ENCODE measurements around the gene FHL2. TPM values are rescaled to one million over a fixed set of nuclear protein-coding genes. Genes with fewer than 3 reads are reported as not detected.

The FHL2 gene, protein sequence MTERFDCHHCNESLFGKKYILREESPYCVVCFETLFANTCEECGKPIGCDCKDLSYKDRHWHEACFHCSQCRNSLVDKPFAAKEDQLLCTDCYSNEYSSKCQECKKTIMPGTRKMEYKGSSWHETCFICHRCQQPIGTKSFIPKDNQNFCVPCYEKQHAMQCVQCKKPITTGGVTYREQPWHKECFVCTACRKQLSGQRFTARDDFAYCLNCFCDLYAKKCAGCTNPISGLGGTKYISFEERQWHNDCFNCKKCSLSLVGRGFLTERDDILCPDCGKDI
- 208 TPM for total RNA-seq

GRCh38 chr2:105398336-105399206 lies at the start of gene FHL2:
Gene FHL2 (minus strand): TSS chr2:105399051. CDS start chr2:105386516, 12,535 bp downstream.
- DNase-seq (ENCODE audit: low spot score) = peak; percentile 80
- intact Hi-C loops (cut with DNase I) = no loop called here
- ATAC-seq = peak; percentile 86

DNA sequence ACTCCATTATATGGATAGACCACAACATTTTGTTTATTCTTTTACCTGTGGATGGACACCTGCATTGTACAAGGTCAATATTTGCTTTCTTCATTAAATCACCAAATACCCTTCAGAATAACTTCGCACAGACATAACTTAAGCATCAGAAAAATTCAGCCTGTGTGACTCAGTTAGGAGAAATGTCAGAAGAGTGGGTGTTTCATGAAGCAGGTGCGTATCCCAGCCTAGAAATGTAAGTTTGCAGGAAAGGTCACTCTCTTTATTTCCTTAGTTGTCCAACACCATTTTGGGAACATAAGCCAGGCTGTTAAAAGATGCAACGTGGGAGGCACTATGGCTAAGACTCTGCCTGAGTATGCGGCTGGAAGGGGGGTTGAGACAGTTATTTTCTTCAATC lies 48.6 kb upstream of the FHL2 start:
- intact Hi-C loops (cut with DNase I) = no loop called here
- DNase-seq (ENCODE audit: low spot score) (no peak), ATAC-seq (no peak)

DNA sequence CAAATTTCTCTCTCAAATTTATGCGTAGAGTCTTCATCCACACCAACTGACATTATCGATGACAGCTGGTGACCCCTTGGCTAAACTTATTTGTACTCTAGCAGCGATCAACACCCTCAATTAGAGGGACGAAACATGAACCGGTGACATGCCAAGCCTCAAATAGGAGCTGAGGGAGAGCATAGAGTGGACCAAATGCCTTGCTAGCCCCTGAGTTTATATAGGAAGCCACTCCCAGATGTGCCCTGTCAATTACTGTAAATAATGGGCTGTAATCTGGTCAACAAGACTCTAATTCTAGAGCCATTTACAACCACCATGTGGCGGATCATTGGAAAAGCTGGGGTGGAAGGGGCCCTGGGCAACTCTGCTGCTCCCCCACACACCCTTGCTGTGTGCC lies 47.6 kb upstream of the FHL2 start:
- no peak for ATAC-seq
- intact Hi-C loops (cut with DNase I) = no loop called here
- DNase-seq (ENCODE audit: low spot score) = no peak

DNA sequence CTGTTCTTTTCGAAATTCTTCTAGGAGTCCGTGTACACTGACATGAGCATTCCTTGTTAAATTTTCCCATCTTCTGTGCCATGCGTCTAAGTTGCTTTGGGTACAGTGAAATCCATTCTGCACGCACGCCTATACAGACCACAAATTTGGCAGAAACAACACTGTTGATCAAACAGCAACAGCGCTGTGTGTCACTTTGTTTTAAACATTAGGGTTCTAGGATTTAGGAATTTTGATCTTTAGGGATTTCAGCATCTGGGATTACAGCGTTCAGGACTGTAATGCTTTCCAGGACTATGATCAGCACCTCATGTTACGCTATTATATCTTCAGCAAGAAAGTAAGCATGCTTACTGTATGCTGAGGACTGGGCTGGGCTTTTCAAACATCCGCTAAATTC lies 47.1 kb upstream of the FHL2 start:
- no peak for ATAC-seq
- intact Hi-C loops (cut with DNase I) = no loop called here
- DNase-seq (ENCODE audit: low spot score) = no peak

DNA sequence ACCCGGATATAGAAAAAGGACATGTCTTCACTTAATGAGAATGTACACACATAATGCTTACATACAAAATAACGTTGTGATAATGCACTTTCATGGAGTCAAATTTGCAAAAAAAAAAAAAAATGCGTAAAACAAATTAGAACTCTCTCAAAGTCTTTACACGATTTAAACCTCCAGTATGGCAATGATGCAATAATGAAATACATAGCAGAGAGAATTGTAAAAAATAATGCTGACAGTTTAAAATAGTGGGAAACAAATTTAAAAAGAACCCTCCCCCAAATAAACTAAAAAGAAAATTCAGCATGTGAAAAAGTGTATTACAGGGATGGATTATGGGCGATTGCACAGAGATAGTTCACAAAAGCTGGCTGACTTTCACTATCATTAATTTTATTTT lies 46.6 kb upstream of the FHL2 start:
- no peak for DNase-seq (ENCODE audit: low spot score)
- no peak for ATAC-seq
- intact Hi-C loops (cut with DNase I) = no loop called here

DNA sequence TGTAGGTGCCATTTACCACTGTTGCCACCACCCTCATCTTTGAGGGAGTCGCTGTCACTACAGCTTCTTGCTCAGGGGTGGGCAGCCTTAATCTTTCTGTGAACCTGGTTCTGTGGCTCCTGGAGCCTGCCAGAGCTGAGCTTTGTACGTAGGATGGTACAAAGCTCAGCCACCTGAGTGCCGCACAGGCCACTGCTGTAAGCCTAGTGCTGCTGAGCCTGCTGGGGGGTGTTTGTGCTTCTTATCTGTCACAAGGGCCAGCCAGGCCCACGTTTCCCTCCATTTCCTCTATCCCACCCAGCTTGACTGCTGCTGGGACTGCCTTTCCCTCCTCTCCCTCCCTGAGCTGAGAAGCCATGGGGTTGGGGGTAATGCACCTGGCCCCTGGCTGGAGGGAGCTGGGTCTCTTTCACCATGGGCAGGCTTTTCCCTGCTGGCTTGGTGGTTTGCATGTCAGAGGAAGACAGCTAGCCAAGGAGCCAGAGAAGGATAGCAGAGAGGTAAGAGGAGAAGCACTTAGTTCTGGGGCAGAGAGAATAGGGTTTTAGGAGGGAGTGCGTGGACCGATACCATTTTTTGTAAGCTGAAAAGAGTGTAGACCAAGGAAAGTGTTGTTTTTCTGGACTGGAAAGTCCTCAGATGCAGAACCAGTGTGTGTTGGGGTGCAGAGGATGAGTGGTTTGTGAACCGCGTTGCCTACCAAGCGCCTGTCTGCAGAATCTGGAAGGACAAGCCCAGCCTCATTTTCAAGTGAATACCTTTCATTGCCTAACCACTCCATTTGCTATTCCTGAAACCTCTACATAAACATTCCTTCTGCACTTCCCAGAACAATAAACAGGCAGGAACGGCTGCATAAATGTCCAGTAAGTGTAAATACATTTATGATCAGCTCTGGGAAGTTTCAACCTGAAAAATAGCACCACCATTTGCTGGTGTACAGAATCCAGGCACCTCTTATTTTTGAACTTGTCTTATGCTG lies 45.1 kb upstream of the FHL2 start:
- ATAC-seq = no peak
- DNase-seq (ENCODE audit: low spot score) = no peak
- intact Hi-C loops (cut with DNase I) = no loop called here

GRCh38 chr2:105442721-105443120 lies 43.9 kb upstream of the FHL2 start:
- ATAC-seq = no peak
- intact Hi-C loops (cut with DNase I) = no loop called here
- no peak for DNase-seq (ENCODE audit: low spot score)

DNA sequence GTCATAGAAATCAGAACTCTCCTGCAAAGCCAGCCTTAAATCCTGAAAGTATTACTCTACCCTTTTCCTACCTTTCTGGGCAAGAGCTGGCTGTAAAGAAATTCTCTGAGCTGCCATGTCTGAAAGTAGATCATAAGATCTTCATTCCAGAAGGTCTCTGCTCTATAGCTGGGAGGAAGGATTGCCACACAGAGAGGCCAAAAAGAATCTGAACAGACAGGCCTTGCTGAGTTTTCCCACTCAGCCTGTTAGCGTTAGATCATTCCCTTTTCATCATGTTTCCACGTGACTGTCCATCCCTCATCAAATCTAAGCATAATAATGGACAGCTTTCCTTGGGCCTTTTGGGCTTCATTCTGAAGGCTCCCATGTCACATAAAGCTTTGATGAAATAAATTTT lies 43.2 kb upstream of the FHL2 start:
- no peak for DNase-seq (ENCODE audit: low spot score)
- intact Hi-C loops (cut with DNase I) = no loop called here
- no peak for ATAC-seq

DNA sequence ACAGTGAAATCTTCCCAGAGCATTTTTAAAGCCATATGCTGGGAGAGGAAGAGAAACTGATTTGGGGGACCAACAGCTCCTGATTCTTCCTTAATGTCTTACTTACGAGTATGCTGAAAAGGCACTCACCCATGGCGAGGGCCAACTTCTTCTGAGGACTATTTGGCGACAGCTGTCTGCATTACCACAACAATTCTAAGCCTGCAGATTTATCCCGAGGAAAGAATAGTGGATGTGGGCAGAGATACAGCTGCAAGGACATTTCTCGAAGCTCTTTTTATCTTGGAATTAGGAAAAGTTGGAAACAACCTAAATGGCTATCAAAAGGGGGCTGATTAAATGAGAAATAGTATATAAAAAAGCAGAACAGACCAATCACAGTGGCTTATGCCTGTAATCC lies 40.3 kb upstream of the FHL2 start:
- ATAC-seq (no peak), DNase-seq (ENCODE audit: low spot score) (no peak)
- intact Hi-C loops (cut with DNase I) = no loop called here

- peak; percentile 68 for ATAC-seq
- no peak for DNase-seq (ENCODE audit: low spot score)
Observed at GRCh38 chr2:105438104-105438929, 39.5 kb upstream of the FHL2 start.

GRCh38 chr2:105437708-105438103 lies 38.9 kb upstream of the FHL2 start:
- DNase-seq (ENCODE audit: low spot score) (no peak), ATAC-seq (peak; percentile 55)
- intact Hi-C loops (cut with DNase I) = no loop called here

More at GRCh38 chr2:105438104-105438929, 39.5 kb upstream of the FHL2 start:
- intact Hi-C loops (cut with DNase I) = no loop called here

- ATAC-seq = peak; percentile 36
- intact Hi-C loops (cut with DNase I) = no loop called here
- no peak for DNase-seq (ENCODE audit: low spot score)
Observed at GRCh38 chr2:105432749-105433148, 33.9 kb upstream of the FHL2 start.

DNA sequence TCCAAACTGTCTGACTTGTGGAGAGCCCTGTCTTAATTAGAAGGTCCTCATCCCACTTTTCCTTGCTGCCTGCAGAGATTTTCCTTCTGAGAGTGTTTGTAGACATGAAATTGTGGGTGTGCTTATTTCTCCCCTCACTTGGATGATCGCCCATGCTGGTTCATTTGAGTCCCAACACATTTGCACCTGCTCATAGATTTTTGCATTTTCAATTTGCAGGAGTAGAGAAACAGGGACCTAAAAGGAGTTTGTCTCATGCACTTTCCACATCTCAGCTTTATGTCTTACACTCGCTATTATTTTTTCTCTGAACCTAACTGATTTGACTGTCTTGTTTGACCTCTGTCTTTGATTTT lies 33.2 kb upstream of the FHL2 start:
- intact Hi-C loops (cut with DNase I) = no loop called here
- no peak for DNase-seq (ENCODE audit: low spot score)
- ATAC-seq = no peak

- DNase-seq (ENCODE audit: low spot score) (peak; percentile 77), ATAC-seq (peak; percentile 81)
- intact Hi-C loops (cut with DNase I) = no loop called here
Observed at GRCh38 chr2:105431367-105432043, 32.7 kb upstream of the FHL2 start.

DNA sequence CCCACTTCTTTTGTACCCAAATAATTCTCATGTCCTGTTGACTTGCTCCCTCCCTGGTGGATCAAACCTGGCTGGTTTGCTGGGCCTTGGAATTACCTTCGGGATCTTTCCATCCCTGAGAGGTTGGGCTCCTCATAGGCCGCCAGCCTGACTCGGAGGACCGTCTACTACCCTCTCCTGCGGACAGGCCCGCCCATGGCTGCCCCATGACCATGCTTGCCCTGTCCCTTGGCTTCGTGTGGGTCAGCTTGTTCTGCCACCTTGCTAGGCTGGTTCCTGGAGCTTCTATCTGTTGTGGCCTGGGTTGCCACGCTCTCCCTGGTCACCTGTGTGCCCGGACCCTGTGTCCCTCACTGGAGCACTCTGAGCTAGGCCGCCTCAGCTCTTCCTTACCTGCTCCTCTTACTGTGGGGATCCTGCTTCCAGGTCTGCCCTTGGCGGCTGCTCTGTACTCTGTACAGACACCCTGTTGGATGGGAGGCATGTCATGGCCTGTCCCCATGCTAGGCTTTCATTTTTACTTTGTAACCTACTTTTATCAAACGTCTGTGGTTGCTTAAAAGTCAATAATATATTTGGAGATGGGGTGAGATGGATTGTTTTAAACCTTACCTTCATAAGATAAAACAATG lies 29.7 kb upstream of the FHL2 start:
- intact Hi-C loops (cut with DNase I) = no loop called here
- DNase-seq (ENCODE audit: low spot score) (no peak), ATAC-seq (no peak)

- DNase-seq (ENCODE audit: low spot score) (no peak), ATAC-seq (no peak)
- intact Hi-C loops (cut with DNase I) = no loop called here
Observed at GRCh38 chr2:105427485-105427884, 28.6 kb upstream of the FHL2 start.

- intact Hi-C loops (cut with DNase I) = no loop called here
- ATAC-seq (peak; percentile 48), DNase-seq (ENCODE audit: low spot score) (no peak)
Observed at GRCh38 chr2:105426626-105427292, 27.9 kb upstream of the FHL2 start.
